Karpas-422 (cell line): ENCODE data around the gene PCCA. TPM values are rescaled to one million over a fixed set of nuclear protein-coding genes. Genes with fewer than 3 reads are reported as not detected.
"Not testable (repeated sequence)": the region's sequence is repeated elsewhere in the genome, so short reads cannot be mapped to it uniquely, and the experiment has no call there.

Source experiments
- DNase-seq: peaks from one replicate; pipeline ENCODE4 v3.0.0-alpha.2; 2015
- H2AFZ ChIP-seq: fragments of 200-600 bp; sonication (generic); 2 replicates; pipeline ENCODE4 v1.6.1; 2014; ENCODE audit warnings: antibody characterized with exemption, low read length, mixed read lengths
- H3K27ac ChIP-seq: fragments of 200-600 bp; sonication (generic); 2 replicates; pipeline ENCODE4 v1.5.1; 2014; ENCODE audit warnings: mild to moderate bottlenecking, low read length, moderate library complexity
- H3K27me3 ChIP-seq: fragments of 200-600 bp; sonication (generic); 2 replicates; pipeline ENCODE4 v1.6.1; 2014; ENCODE audit warnings: low read length, mixed read lengths
- H3K36me3 ChIP-seq: fragments of 200-600 bp; sonication (generic); 2 replicates; pipeline ENCODE4 v1.6.1; 2014; ENCODE audit warnings: low read length, mixed read lengths; ENCODE audit not compliant: insufficient read depth
- H3K4me1 ChIP-seq: fragments of 200-600 bp; sonication (generic); 2 replicates; pipeline ENCODE4 v1.6.1; 2014; ENCODE audit warnings: mild to moderate bottlenecking, low read length, mixed read lengths
- H3K4me2 ChIP-seq: fragments of 200-600 bp; sonication (generic); 2 replicates; pipeline ENCODE4 v1.6.1; 2014; ENCODE audit warnings: low read length, low read depth, mild to moderate bottlenecking; ENCODE audit not compliant: poor library complexity, severe bottlenecking
- H3K4me3 ChIP-seq: fragments of 200-600 bp; sonication (generic); 2 replicates; pipeline ENCODE4 v1.5.1; 2014; ENCODE audit warnings: mild to moderate bottlenecking, antibody characterized with exemption, low read length, mixed read lengths
- H3K79me2 ChIP-seq: fragments of 200-600 bp; sonication (generic); 2 replicates; pipeline ENCODE4 v1.6.1; 2014; ENCODE audit warnings: mild to moderate bottlenecking, low read length, mixed read lengths
- H3K9ac ChIP-seq: fragments of 200-600 bp; sonication (generic); 2 replicates; pipeline ENCODE4 v1.6.0; 2014; ENCODE audit warnings: low read length
- H3K9me2 ChIP-seq: fragments of 200-600 bp; sonication (generic), shearing (Covaris generic); replicated peaks from 2 replicates; pipeline ENCODE4 v1.6.0; 2014; ENCODE audit warnings: mild to moderate bottlenecking, low read length, moderate library complexity; ENCODE audit not compliant: insufficient read depth
- H3K9me3 ChIP-seq: fragments of 300-700, 200-600 bp; sonication (generic); 2 replicates; pipeline ENCODE4 v1.6.1; 2014; ENCODE audit warnings: low read length, mixed read lengths
- H4K20me1 ChIP-seq: fragments of 200-600 bp; sonication (generic); 2 replicates; pipeline ENCODE4 v1.6.1; 2014; ENCODE audit warnings: mild to moderate bottlenecking, antibody characterized with exemption, low read length, low read depth; ENCODE audit not compliant: insufficient read depth
- total RNA-seq: library from RNA; depleted of rRNA; stranded (reverse); fragments of >200 nt; shearing (Covaris generic); gene quantifications from 2 replicates; pipeline ENCODE4 v1.2.3, GENCODE V29; 2014; ENCODE audit warnings: low replicate concordance

PCCA gene
- total RNA-seq, 1 experiment from 2014 or later, result 7.0 TPM

- Histone ChIP-seq H3K27me3 (no peaks in the 10 kb centered on the region), H3K4me2 (no peak overlapping the region), H3K9me3 (no peaks in the 10 kb centered on the region), H3K36me3 (no peaks in the 10 kb centered on the region), H3K27ac (no peak overlapping the region), H3K9me2 (no peaks in the 10 kb centered on the region), H3K9ac (no peak overlapping the region), H2AFZ (no peak overlapping the region), H4K20me1 (no peaks in the 10 kb centered on the region), H3K79me2 (no peaks in the 10 kb centered on the region), H3K4me3 (no peak overlapping the region), H3K4me1 (peaks cover 3% of the 10 kb centered on the region; the same call in 1 of the 2 replicates)
- DNase-seq, result no peak
Observed at GRCh38 chr13:100090861-100091260, 2.0 kb downstream of the PCCA start.

GRCh38 chr13:100091391-100091790 is 2.5 kb downstream of the PCCA start:
- H3K27me3 ChIP-seq, result no peaks in the 10 kb centered on the region
- no peak overlapping the region for H3K4me3 ChIP-seq
- no peak overlapping the region for H2AFZ ChIP-seq
- DNase-seq, result no peak
- H4K20me1 ChIP-seq, result no peaks in the 10 kb centered on the region
- H3K4me1 ChIP-seq, result peaks cover 3% of the 10 kb centered on the region; the same call in 1 of the 2 replicates
- H3K79me2 ChIP-seq, result no peaks in the 10 kb centered on the region
- H3K4me2 ChIP-seq, result no peak overlapping the region
- no peak overlapping the region for H3K27ac ChIP-seq
- H3K36me3 ChIP-seq, result no peaks in the 10 kb centered on the region
- no peaks in the 10 kb centered on the region for H3K9me2 ChIP-seq
- no peaks in the 10 kb centered on the region for H3K9me3 ChIP-seq
- H3K9ac ChIP-seq, result no peak overlapping the region

GRCh38 chr13:100092273-100092672 is 3.4 kb downstream of the PCCA start:
- H3K27ac ChIP-seq, result not testable (repeated sequence)

GRCh38 chr13:100095498-100095897 is 6.6 kb downstream of the PCCA start:
- Histone ChIP-seq H3K4me2 (no peak overlapping the region), H3K79me2 (no peaks in the 10 kb centered on the region)

More at GRCh38 chr13:100092273-100092672, 3.4 kb downstream of the PCCA start:
- H3K4me1 ChIP-seq, H3K36me3 ChIP-seq, H3K27me3 ChIP-seq, H3K4me2 ChIP-seq, H3K9me2 ChIP-seq, H2AFZ ChIP-seq, DNase-seq, H4K20me1 ChIP-seq, H3K9ac ChIP-seq, H3K79me2 ChIP-seq, H3K4me3 ChIP-seq, H3K9me3 ChIP-seq: not testable (repeated sequence)

GRCh38 chr13:100096526-100096925 is 7.6 kb downstream of the PCCA start:
- Histone ChIP-seq H3K4me1 (no peaks in the 10 kb centered on the region), H3K4me3 (no peak overlapping the region), H3K9ac (no peak overlapping the region), H3K9me3 (no peaks in the 10 kb centered on the region), H3K36me3 (no peaks in the 10 kb centered on the region), H3K27me3 (no peaks in the 10 kb centered on the region), H3K4me2 (no peak overlapping the region), H2AFZ (no peak overlapping the region), H3K9me2 (no peaks in the 10 kb centered on the region), H3K79me2 (no peaks in the 10 kb centered on the region), H4K20me1 (no peaks in the 10 kb centered on the region), H3K27ac (no peak overlapping the region)
- DNase-seq, result no peak

More at GRCh38 chr13:100095498-100095897, 6.6 kb downstream of the PCCA start:
- Histone ChIP-seq H3K9me3 (no peaks in the 10 kb centered on the region), H3K4me1 (no peaks in the 10 kb centered on the region), H3K9ac (no peak overlapping the region), H3K4me3 (no peak overlapping the region), H3K27me3 (no peaks in the 10 kb centered on the region), H2AFZ (no peak overlapping the region), H3K9me2 (no peaks in the 10 kb centered on the region), H4K20me1 (no peaks in the 10 kb centered on the region), H3K27ac (no peak overlapping the region), H3K36me3 (no peaks in the 10 kb centered on the region)
- no peak for DNase-seq

GRCh38 chr13:100097821-100098220 is 8.9 kb downstream of the PCCA start:
- Histone ChIP-seq H3K9ac (no peak overlapping the region), H3K4me3 (no peak overlapping the region), H3K9me2 (no peaks in the 10 kb centered on the region), H3K27ac (no peak overlapping the region), H3K36me3 (no peaks in the 10 kb centered on the region), H3K4me1 (no peaks in the 10 kb centered on the region), H3K9me3 (no peaks in the 10 kb centered on the region), H4K20me1 (no peaks in the 10 kb centered on the region), H2AFZ (no peak overlapping the region), H3K79me2 (no peaks in the 10 kb centered on the region), H3K4me2 (no peak overlapping the region), H3K27me3 (no peaks in the 10 kb centered on the region)
- peak; percentile 2 for DNase-seq

GRCh38 chr13:100098445-100099116 is 9.7 kb downstream of the PCCA start:
- no peaks in the 10 kb centered on the region for H3K79me2 ChIP-seq
- H3K27me3 ChIP-seq, result no peaks in the 10 kb centered on the region

GRCh38 chr13:100099117-100099445 is 10.2 kb downstream of the PCCA start:
- not testable (repeated sequence) for H3K79me2 ChIP-seq, H3K4me1 ChIP-seq, H2AFZ ChIP-seq, H3K27ac ChIP-seq, H3K27me3 ChIP-seq, H3K36me3 ChIP-seq, H3K4me2 ChIP-seq, H3K9me2 ChIP-seq, H3K9ac ChIP-seq, H3K4me3 ChIP-seq, H4K20me1 ChIP-seq, H3K9me3 ChIP-seq
- DNase-seq, result peak; percentile 7

More at GRCh38 chr13:100098445-100099116, 9.7 kb downstream of the PCCA start:
- DNase-seq, result peak; percentile 29
- Histone ChIP-seq H3K9me3 (no peaks in the 10 kb centered on the region), H3K4me2 (no peak overlapping the region), H3K4me3 (no peak overlapping the region), H3K9ac (no peak overlapping the region), H4K20me1 (no peaks in the 10 kb centered on the region), H3K9me2 (no peaks in the 10 kb centered on the region), H3K36me3 (no peaks in the 10 kb centered on the region), H2AFZ (no peak overlapping the region), H3K4me1 (no peaks in the 10 kb centered on the region), H3K27ac (no peak overlapping the region)
